Activated naive CD8-positive, alpha-beta T cell (primary cell): ENCODE data around the gene CAPG.
"Not testable (repeated sequence)": the region's sequence is repeated elsewhere in the genome, so short reads cannot be mapped to it uniquely, and the experiment has no call there.

Source experiments
- H3K27ac Mint-ChIP-seq: one replicate; pipeline ENCODE4 v1.8.0; 2021; ENCODE audit warnings: mixed read lengths
- H3K27me3 Mint-ChIP-seq: one replicate; pipeline ENCODE4 v1.8.0; 2021; ENCODE audit warnings: mixed read lengths
- H3K36me3 Mint-ChIP-seq: one replicate; pipeline ENCODE4 v1.8.0; 2021; ENCODE audit warnings: mixed read lengths
- H3K4me1 Mint-ChIP-seq: one replicate; pipeline ENCODE4 v1.8.0; 2021; ENCODE audit warnings: low read depth, mixed read lengths
- H3K4me3 Mint-ChIP-seq: one replicate; pipeline ENCODE4 v1.8.0; 2021; ENCODE audit warnings: mild to moderate bottlenecking, mixed read lengths
- H3K9me3 Mint-ChIP-seq: one replicate; pipeline ENCODE4 v1.8.0; 2021; ENCODE audit warnings: low read depth, mixed read lengths

CAPG gene

GRCh38 chr2:85399183-85399455 is 11.0 kb downstream of the CAPG start:
- Mint-ChIP-seq H3K27me3 (no peaks in the 10 kb centered on the region), H3K36me3 (peaks cover 4% of the 10 kb centered on the region), H3K9me3 (no peaks in the 10 kb centered on the region), H3K4me3 (no peak overlapping the region), H3K4me1 (no peaks in the 10 kb centered on the region), H3K27ac (no peak overlapping the region)

DNA sequence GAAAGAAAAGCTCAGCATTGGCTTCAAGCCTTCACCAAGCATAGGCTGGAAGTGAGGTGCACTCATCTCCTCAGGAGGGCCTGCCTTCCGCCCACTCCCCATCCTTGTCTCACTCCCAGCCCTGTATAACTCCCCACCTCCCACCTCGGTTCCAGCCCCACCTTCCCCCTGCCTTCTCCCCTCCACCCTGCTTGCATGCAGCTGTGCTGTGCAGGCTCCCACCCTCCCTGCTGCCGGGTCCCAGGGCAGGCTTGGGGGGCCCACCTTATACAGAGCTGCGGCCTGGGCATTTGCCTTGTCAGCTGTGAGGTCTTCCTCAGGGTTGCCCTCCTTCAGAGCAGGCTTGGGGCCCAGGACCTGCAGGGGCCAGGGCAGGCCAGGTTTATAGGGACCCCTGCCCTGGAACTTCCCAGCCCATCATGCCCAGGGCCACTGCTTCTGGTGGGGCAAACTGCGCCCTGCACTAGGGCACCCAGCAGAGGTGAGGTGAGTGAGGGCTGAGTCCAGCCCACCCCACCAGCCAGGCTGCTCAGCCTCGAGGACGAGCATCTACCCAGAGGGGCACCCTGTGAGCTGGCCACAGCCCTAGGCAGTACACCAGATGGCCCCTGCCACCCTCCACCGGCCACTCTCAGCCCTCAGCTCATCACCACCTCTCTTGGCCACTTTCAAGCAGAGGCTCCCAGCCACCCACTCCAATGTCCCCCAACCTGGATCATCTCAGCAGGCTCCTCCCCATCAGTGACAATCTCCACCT is 11.6 kb downstream of the CAPG start:
- H3K27ac Mint-ChIP-seq = no peak overlapping the region
- H3K4me3 Mint-ChIP-seq = no peak overlapping the region
- H3K9me3 Mint-ChIP-seq = no peaks in the 10 kb centered on the region
- no peaks in the 10 kb centered on the region for H3K4me1 Mint-ChIP-seq
- H3K27me3 Mint-ChIP-seq = no peaks in the 10 kb centered on the region
- H3K36me3 Mint-ChIP-seq = peaks cover 4% of the 10 kb centered on the region

- H3K36me3 Mint-ChIP-seq = peaks cover 2% of the 10 kb centered on the region
- H3K4me1 Mint-ChIP-seq = no peaks in the 10 kb centered on the region
- no peaks in the 10 kb centered on the region for H3K9me3 Mint-ChIP-seq
- H3K4me3 Mint-ChIP-seq = no peak overlapping the region
- H3K27me3 Mint-ChIP-seq = no peaks in the 10 kb centered on the region
- H3K27ac Mint-ChIP-seq = no peak overlapping the region
Measured at GRCh38 chr2:85397925-85398331, 12.2 kb downstream of the CAPG start.

DNA sequence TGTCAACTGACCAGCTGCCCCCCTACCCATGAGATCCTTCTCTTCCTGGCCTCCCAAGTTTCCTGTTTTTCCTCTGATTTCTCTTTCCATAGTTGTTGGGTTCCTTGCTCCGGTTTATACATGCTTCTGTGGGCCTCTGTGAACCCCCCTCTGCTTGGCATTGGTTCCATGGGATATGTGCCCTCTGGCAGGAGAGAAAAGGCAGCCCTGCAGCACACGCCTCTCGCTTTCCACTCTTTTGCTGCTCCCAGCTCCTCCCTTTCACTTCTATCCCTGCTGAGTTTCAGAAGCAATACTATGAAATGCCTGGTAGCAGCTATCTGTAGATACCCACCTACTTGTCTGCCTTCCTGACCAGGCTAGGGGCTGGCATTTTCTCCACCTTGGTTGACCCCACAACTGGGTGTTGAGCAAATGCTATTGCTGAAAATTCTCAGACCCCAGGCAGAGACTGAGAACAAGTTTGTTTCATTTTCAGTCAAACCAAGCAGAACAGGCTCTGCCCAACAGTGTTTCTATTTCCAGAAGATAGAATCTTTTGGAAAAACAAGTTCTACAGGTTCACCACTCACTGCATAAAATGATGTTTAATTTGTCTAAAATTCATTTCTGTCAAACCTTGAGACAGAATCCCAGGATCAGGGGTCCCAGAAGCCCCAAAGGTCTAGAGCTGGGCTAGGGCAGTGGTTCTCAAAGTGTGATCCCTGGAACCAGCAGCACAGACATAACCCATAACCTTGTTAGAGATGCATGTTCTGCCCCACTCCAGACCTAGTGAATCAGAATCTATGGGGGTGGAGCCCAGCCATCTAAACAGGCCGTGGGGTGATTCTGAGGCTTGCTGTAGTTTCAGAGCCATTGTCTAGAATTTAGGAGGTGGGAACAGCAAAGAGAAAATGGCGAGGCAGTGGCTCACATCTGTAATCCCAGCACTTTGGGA is 13.4 kb downstream of the CAPG start:
- H3K4me1 Mint-ChIP-seq = peaks cover 2% of the 10 kb centered on the region
- no peaks in the 10 kb centered on the region for H3K9me3 Mint-ChIP-seq
- no peaks in the 10 kb centered on the region for H3K27me3 Mint-ChIP-seq
- H3K36me3 Mint-ChIP-seq = no peaks in the 10 kb centered on the region
- H3K4me3 Mint-ChIP-seq = no peak overlapping the region
- H3K27ac Mint-ChIP-seq = no peak overlapping the region

DNA sequence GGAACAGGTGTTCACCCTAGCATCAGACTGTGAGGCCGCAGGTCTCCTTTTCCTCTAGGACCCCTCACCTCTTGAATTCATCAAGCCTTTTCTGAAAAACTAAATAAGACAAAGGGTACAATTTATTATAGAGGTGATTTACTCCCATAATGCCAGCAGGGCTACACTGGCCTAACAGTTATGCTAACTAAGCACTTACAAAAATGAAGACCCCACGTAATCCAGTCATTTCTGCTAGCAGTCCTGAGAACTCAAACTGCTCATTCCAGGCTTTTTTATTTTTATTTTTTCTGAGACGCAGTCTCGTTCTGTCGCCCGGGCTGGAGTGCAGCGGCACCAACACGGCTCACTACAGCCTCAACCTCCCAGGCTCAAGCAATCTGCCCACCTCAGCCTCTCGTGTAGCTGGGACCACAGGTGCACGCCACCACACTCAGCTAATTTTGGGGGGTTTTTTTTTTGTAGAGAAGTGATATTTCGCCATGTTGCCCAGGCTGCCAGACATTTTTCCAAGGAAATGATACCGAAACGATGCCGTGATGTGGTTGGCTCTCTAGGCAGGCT is 14.2 kb downstream of the CAPG start:
- no peaks in the 10 kb centered on the region for H3K27me3 Mint-ChIP-seq
- no peaks in the 10 kb centered on the region for H3K36me3 Mint-ChIP-seq
- no peaks in the 10 kb centered on the region for H3K9me3 Mint-ChIP-seq
- no peak overlapping the region for H3K4me3 Mint-ChIP-seq
- no peak overlapping the region for H3K27ac Mint-ChIP-seq
- peaks cover 2% of the 10 kb centered on the region for H3K4me1 Mint-ChIP-seq

- Mint-ChIP-seq H3K36me3 (no peaks in the 10 kb centered on the region), H3K27ac (no peak overlapping the region), H3K9me3 (no peaks in the 10 kb centered on the region)
Measured at GRCh38 chr2:85394976-85395375, 15.2 kb downstream of the CAPG start.

DNA sequence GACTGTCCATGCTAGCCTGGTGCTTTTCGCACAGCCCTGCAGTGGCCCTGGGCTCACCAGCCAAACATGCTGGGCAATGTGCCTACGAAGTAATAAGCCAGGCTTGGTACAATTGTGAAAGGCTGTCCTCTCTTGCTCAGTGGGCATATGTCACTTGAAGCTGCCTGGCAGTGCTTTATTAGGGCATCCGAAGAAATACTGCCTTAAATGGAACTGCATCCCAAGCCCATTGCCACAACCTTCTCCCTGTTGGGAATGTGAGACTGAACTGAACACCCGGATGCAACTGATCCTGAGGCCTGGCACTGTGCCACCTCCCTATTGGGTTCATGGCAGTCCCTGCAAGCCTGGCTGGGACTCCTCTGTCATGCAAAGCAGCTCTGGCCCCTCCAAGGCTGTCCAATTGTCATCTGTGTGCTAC is 15.9 kb downstream of the CAPG start:
- H3K27me3 Mint-ChIP-seq = no peaks in the 10 kb centered on the region
- no peak overlapping the region for H3K27ac Mint-ChIP-seq
- H3K9me3 Mint-ChIP-seq = no peaks in the 10 kb centered on the region
- no peak overlapping the region for H3K4me3 Mint-ChIP-seq
- no peaks in the 10 kb centered on the region for H3K36me3 Mint-ChIP-seq
- peaks cover 2% of the 10 kb centered on the region for H3K4me1 Mint-ChIP-seq

More at GRCh38 chr2:85394976-85395375, 15.2 kb downstream of the CAPG start:
- Mint-ChIP-seq H3K27me3 (no peaks in the 10 kb centered on the region), H3K4me1 (peaks cover 2% of the 10 kb centered on the region), H3K4me3 (no peak overlapping the region)

GRCh38 chr2:85393836-85394235 is 16.3 kb downstream of the CAPG start:
- H3K4me1 Mint-ChIP-seq = peaks cover 2% of the 10 kb centered on the region
- no peak overlapping the region for H3K27ac Mint-ChIP-seq
- no peak overlapping the region for H3K4me3 Mint-ChIP-seq

GRCh38 chr2:85390941-85391669 is 19.1 kb downstream of the CAPG start:
- peaks cover 2% of the 10 kb centered on the region for H3K4me1 Mint-ChIP-seq
- H3K4me3 Mint-ChIP-seq = no peak overlapping the region
- no peak overlapping the region for H3K27ac Mint-ChIP-seq
- H3K36me3 Mint-ChIP-seq = no peaks in the 10 kb centered on the region
- H3K27me3 Mint-ChIP-seq = no peaks in the 10 kb centered on the region
- no peaks in the 10 kb centered on the region for H3K9me3 Mint-ChIP-seq

More at GRCh38 chr2:85393836-85394235, 16.3 kb downstream of the CAPG start:
- Mint-ChIP-seq H3K36me3 (no peaks in the 10 kb centered on the region), H3K27me3 (no peaks in the 10 kb centered on the region), H3K9me3 (no peaks in the 10 kb centered on the region)

GRCh38 chr2:85388878-85389538 is 21.2 kb downstream of the CAPG start:
- peaks cover 4% of the 10 kb centered on the region for H3K4me1 Mint-ChIP-seq
- no peak overlapping the region for H3K4me3 Mint-ChIP-seq
- no peaks in the 10 kb centered on the region for H3K36me3 Mint-ChIP-seq
- H3K27ac Mint-ChIP-seq = peak overlapping the region; percentile 28
- H3K9me3 Mint-ChIP-seq = no peaks in the 10 kb centered on the region
- no peaks in the 10 kb centered on the region for H3K27me3 Mint-ChIP-seq

GRCh38 chr2:85387754-85388153 is 22.4 kb downstream of the CAPG start:
- Mint-ChIP-seq H3K9me3 (no peaks in the 10 kb centered on the region), H3K4me1 (peaks cover 4% of the 10 kb centered on the region), H3K27ac (no peak overlapping the region), H3K27me3 (no peaks in the 10 kb centered on the region), H3K36me3 (peaks cover 3% of the 10 kb centered on the region), H3K4me3 (no peak overlapping the region)

DNA sequence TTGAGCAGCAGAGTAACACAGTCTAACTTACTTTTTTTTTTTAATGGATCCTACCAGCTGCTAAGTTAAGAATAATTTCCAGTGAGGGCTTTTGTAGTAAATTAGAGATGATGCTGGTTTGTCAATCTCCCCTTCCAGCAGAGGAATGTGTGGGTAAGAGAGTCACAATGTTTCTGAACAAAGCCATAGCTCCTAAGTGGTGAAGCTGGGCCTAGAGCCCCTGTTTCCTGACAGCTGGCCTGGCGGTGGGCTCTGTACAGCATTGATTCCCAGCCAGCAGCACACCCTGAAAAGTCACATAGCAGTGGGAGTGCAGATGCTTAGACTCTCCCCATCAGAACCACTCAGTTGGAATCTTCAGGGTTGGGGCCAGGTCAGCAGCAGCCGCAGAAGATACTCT is 24.4 kb downstream of the CAPG start:
- Mint-ChIP-seq H3K4me3 (no peak overlapping the region), H3K36me3 (peaks cover 3% of the 10 kb centered on the region), H3K27ac (no peak overlapping the region), H3K27me3 (no peaks in the 10 kb centered on the region), H3K4me1 (peaks cover 2% of the 10 kb centered on the region), H3K9me3 (no peaks in the 10 kb centered on the region)

DNA sequence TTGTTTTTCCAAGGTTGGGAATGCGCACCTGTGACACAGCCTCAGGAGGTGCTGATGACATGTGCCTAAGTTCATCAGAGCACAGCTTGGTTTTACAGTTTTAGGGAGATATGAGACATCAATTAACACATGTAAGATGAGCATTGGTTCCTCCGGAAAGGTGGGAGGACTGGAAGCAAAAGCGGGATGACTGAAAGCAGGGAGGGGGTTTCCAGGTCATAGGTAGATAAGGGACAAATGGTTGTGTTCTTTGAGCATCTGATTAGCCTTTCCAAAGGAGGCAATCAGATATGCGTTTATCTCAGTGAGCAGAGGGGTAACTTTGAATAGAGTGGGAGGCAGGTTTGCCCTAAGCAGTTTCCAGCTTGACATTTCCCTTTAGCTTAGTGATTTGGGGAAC is 26.3 kb downstream of the CAPG start:
- Mint-ChIP-seq H3K27me3 (no peaks in the 10 kb centered on the region), H3K9me3 (no peaks in the 10 kb centered on the region), H3K4me1 (peaks cover 2% of the 10 kb centered on the region), H3K36me3 (peaks cover 10% of the 10 kb centered on the region), H3K4me3 (no peak overlapping the region), H3K27ac (no peak overlapping the region)

GRCh38 chr2:85383151-85383550 is 27.0 kb downstream of the CAPG start:
- not testable (repeated sequence) for H3K27ac Mint-ChIP-seq, H3K4me1 Mint-ChIP-seq, H3K9me3 Mint-ChIP-seq, H3K27me3 Mint-ChIP-seq, H3K4me3 Mint-ChIP-seq
- H3K36me3 Mint-ChIP-seq = peaks cover 16% of the 10 kb centered on the region
